H1 (cell line): Measurements from ENCODE around the gene NOL4L. TPM values are rescaled to one million over a fixed set of nuclear protein-coding genes. Genes with fewer than 3 reads are reported as not detected.

ENCODE experiments used
- CTCF ChIA-PET: fragments of 300-600 bp; sonication (Branson Sonifier 250); formaldehyde crosslinking; loops from one replicate; lab custom pipeline; 2021; ENCODE audit not compliant: partially characterized antibody; lab: Charles Lee
- POLR2A ChIA-PET: fragments of 300-600 bp; sonication (Branson Sonifier 250); formaldehyde crosslinking; loops from one replicate; lab custom pipeline; 2021; ENCODE audit warnings: inconsistent platforms; ENCODE audit not compliant: partially characterized antibody; lab: Charles Lee
- DNase-seq, 2 experiments: peaks; one replicate each; pipeline versions ENCODE4 v3.0.0 to v3.0.0-alpha.2; 2010 to 2022; ENCODE audit warnings: low spot score in 2 of 2, low read depth in 1 of 2, mixed read lengths in 1 of 2
- FAIRE-seq: peaks from 2 replicates; lab custom pipeline; 2011; peaks lifted over from hg19 to GRCh38; lab: Jason Lieb, UNC
- H2AFZ ChIP-seq: 2 replicates; pipeline ENCODE4 v1.8.1; 2012; ENCODE audit warnings: low read length, inconsistent platforms
- H2AK5ac ChIP-seq: 2 replicates; pipeline ENCODE4 v1.6.1; 2013; ENCODE audit warnings: low read depth, low read length
- H2BK120ac ChIP-seq: replicated peaks from 2 replicates; pipeline ENCODE3; 2013; ENCODE audit warnings: low read depth, low read length, inconsistent platforms
- H2BK12ac ChIP-seq: 2 replicates; pipeline ENCODE4 v1.6.1; 2013; ENCODE audit warnings: low read depth, low read length
- H2BK15ac ChIP-seq: 2 replicates; pipeline ENCODE4 v1.6.1; 2013; ENCODE audit warnings: low read length
- H2BK20ac ChIP-seq: 2 replicates; pipeline ENCODE4 v1.6.1; 2013; ENCODE audit warnings: low read length
- H2BK5ac ChIP-seq: 2 replicates; pipeline ENCODE4 v1.6.1; 2013; ENCODE audit warnings: low read depth, low read length
- H3K14ac ChIP-seq: 2 replicates; pipeline ENCODE4 v1.6.1; 2013; ENCODE audit warnings: inconsistent platforms; ENCODE audit not compliant: insufficient read length
- H3K18ac ChIP-seq: 2 replicates; pipeline ENCODE4 v1.6.1; 2013; ENCODE audit warnings: low read length; ENCODE audit errors: extremely low read depth
- H3K23ac ChIP-seq: 2 replicates; pipeline ENCODE4 v1.6.1; 2013; ENCODE audit warnings: inconsistent platforms; ENCODE audit not compliant: insufficient read length
- H3K23me2 ChIP-seq: 2 replicates; pipeline ENCODE4 v1.6.1; 2013; ENCODE audit warnings: low read depth, low read length
- H3K27ac ChIP-seq: 2 replicates; pipeline ENCODE4 v1.6.1; 2011; ENCODE audit warnings: low read depth, low read length, inconsistent platforms
- H3K27me3 ChIP-seq, 4 experiments: replicated peaks in 1 of 4; 1 replicate in 1 of 4; 2 replicates in 3 of 4; pipeline versions ENCODE4 v1.6.1 to v1.8.1; 2011 to 2013; ENCODE audit warnings: low read length in 3 of 4, mild to moderate bottlenecking in 3 of 4, inconsistent platforms in 2 of 4, mixed read lengths in 2 of 4, moderate library complexity in 1 of 4; ENCODE audit not compliant: control insufficient read depth in 3 of 4, insufficient read depth in 3 of 4; ENCODE audit errors: extremely low read depth in 1 of 4
- H3K36me3 ChIP-seq, 4 experiments: 2 replicates each; pipeline versions ENCODE4 v1.6.1 to v1.8.1; 2011 to 2013; ENCODE audit warnings: mild to moderate bottlenecking in 4 of 4, low read length in 3 of 4, moderate library complexity in 2 of 4, control low read depth in 1 of 4, inconsistent platforms in 1 of 4; ENCODE audit not compliant: insufficient read depth in 4 of 4, control insufficient read depth in 2 of 4
- H3K4ac ChIP-seq: replicated peaks from 2 replicates; pipeline ENCODE3; 2013; ENCODE audit warnings: low read length, low read depth, mixed read lengths, inconsistent platforms; ENCODE audit not compliant: insufficient read length
- H3K4me1 ChIP-seq, 4 experiments: replicated peaks in 1 of 4; 1 replicate in 1 of 4; 2 replicates in 3 of 4; pipeline versions ENCODE4 v1.6.1 to v1.8.1; 2011 to 2013; ENCODE audit warnings: low read length in 3 of 4, inconsistent platforms in 2 of 4, mixed read lengths in 1 of 4; ENCODE audit not compliant: insufficient read depth in 4 of 4, control insufficient read depth in 3 of 4
- H3K4me2 ChIP-seq, 2 experiments: 2 replicates each; pipeline versions ENCODE4 v1.6.1 to v1.8.1; 2011 to 2013; ENCODE audit warnings: low read depth in 2 of 2, low read length in 2 of 2, control low read depth in 1 of 2, inconsistent platforms in 1 of 2, mild to moderate bottlenecking in 1 of 2; ENCODE audit not compliant: insufficient read depth in 1 of 2
- H3K4me3 ChIP-seq, 4 experiments: fragments of 200-600, 300-600 bp in 1 of 4; sonication (generic), shearing (Covaris generic), sonication (Bioruptor Twin) in 1 of 4; 2 replicates each; pipeline versions ENCODE4 v1.5.1 to v1.8.1; 2011 to 2016; ENCODE audit warnings: low read length in 4 of 4, low read depth in 3 of 4, control low read depth in 2 of 4, inconsistent platforms in 2 of 4, mild to moderate bottlenecking in 2 of 4, mixed read lengths in 1 of 4, moderate library complexity in 1 of 4; ENCODE audit not compliant: insufficient read depth in 2 of 4; ENCODE audit errors: extremely low read depth in 1 of 4
- H3K56ac ChIP-seq: replicated peaks from 2 replicates; pipeline ENCODE3; 2013; ENCODE audit warnings: low read depth, mild to moderate bottlenecking, mixed read lengths, low read length, inconsistent platforms; ENCODE audit not compliant: insufficient read length
- H3K79me1 ChIP-seq: 2 replicates; pipeline ENCODE4 v1.6.1; 2013; ENCODE audit warnings: low read depth, low read length, control low read depth
- H3K79me2 ChIP-seq, 2 experiments: 2 replicates each; pipeline versions ENCODE4 v1.6.1 to v1.8.1; 2012 to 2013; ENCODE audit warnings: low read length in 2 of 2, mild to moderate bottlenecking in 2 of 2, inconsistent platforms in 1 of 2; ENCODE audit not compliant: insufficient read depth in 2 of 2, control insufficient read depth in 1 of 2
- H3K9ac ChIP-seq, 4 experiments: replicated peaks in 1 of 4; 1 replicate in 1 of 4; 2 replicates in 3 of 4; pipeline versions ENCODE4 v1.6.1 to v1.8.1; 2011 to 2013; ENCODE audit warnings: low read depth in 3 of 4, low read length in 3 of 4, control low read depth in 2 of 4, mild to moderate bottlenecking in 2 of 4, moderate library complexity in 2 of 4, inconsistent platforms in 1 of 4; ENCODE audit errors: extremely low read depth in 1 of 4
- H3K9me3 ChIP-seq, 2 experiments: 2 replicates each; pipeline versions ENCODE4 v1.6.1 to v1.8.1; 2012 to 2013; ENCODE audit warnings: mild to moderate bottlenecking in 2 of 2, moderate library complexity in 2 of 2, control low read depth in 1 of 2, inconsistent platforms in 1 of 2, low read depth in 1 of 2, low read length in 1 of 2, mixed read lengths in 1 of 2; ENCODE audit not compliant: insufficient read depth in 2 of 2
- H4K20me1 ChIP-seq, 2 experiments: replicated peaks in 1 of 2; 2 replicates each; pipeline versions ENCODE3 to v1.8.1; 2011 to 2013; ENCODE audit warnings: inconsistent platforms in 2 of 2, low read length in 2 of 2, mild to moderate bottlenecking in 1 of 2; ENCODE audit not compliant: insufficient read depth in 2 of 2, control insufficient read depth in 1 of 2
- H4K5ac ChIP-seq: 2 replicates; pipeline ENCODE4 v1.6.1; 2013; ENCODE audit warnings: low read length, low read depth, mixed read lengths, inconsistent platforms; ENCODE audit not compliant: insufficient read length
- H4K8ac ChIP-seq: 2 replicates; pipeline ENCODE4 v1.8.0; 2013; ENCODE audit warnings: mild to moderate bottlenecking, moderate library complexity, low read length, inconsistent platforms; ENCODE audit not compliant: insufficient read depth; ENCODE audit errors: extremely low read depth
- H4K91ac ChIP-seq: replicated peaks from 2 replicates; pipeline ENCODE3; 2013; ENCODE audit warnings: low read length, mixed read lengths, inconsistent platforms; ENCODE audit not compliant: insufficient read length
- TAF7 ChIP-seq: optimal IDR thresholded peaks from 2 replicates; pipeline ENCODE3; 2011; ENCODE audit warnings: low read depth, mild to moderate bottlenecking, inconsistent platforms, low read length, moderate library complexity, borderline replicate concordance
- WGBS, 2 experiments: shearing (Covaris generic) in 1 of 2; methylation state at CpG; one replicate each; pipeline versions ENCODE4 v1.1.6 to v1.1.7; 2013 to 2015; ENCODE audit warnings: low lambda C conversion rate in 2 of 2, mixed read lengths in 2 of 2, inconsistent platforms in 1 of 2, low coverage in 1 of 2, missing lambda C conversion rate in 1 of 2; ENCODE audit not compliant: insufficient replicate concordance in 2 of 2, insufficient coverage in 1 of 2, insufficient read length in 1 of 2; ENCODE audit errors: extremely low coverage in 1 of 2, missing lambda C conversion rate in 1 of 2; 5-methylcytosine and 5-hydroxymethylcytosine counted together
- polyA plus RNA-seq, 7 experiments: library from polyadenylated mRNA; depleted of rRNA in 3 of 7; stranded (reverse) in 5 of 7; unstranded in 2 of 7; fragments of >200 nt in 5 of 7; fragments of 200-250 nt in 2 of 7; gene quantifications; 1 replicate in 5 of 7; 2 replicates in 1 of 7; 4 replicates in 1 of 7; pipeline versions ENCODE4 v1.2.1 to v1.2.3, GENCODE V29; 2011 to 2013; ENCODE audit warnings: missing spikeins in 2 of 7, mixed read lengths in 2 of 7
- total RNA-seq: library from RNA; stranded (reverse); fragmentation: NEBNext Ultra II Directional; extraction: Animal tissue kit (Norgen Biotek cat#: 25700); gene quantifications from 2 replicates; pipeline ENCODE4 v1.2.1, GENCODE V29; 2021

Gene NOL4L
- total and polyA plus RNA-seq, 2 of the 8 experiments (the other 6 are each of a cell fraction or from before 2014, with no cell fraction given), result 15.3 to 23.7 TPM

GRCh38 chr20:32533732-32534131, 51.4 kb downstream of the NOL4L start:
- DNase-seq (no peak), FAIRE-seq (no peak)
- Histone ChIP-seq H2BK12ac (no peak overlapping the region), H3K27me3 (peaks cover 3 to 22% (median 19%) of the 10 kb centered on the region in 4 experiments), H3K4me2 (no peak overlapping the region), H3K14ac (no peak overlapping the region), H2AFZ (no peak overlapping the region), H3K79me2 (no peaks in the 10 kb centered on the region), H4K20me1 (peaks cover 0 to 5% of the 10 kb centered on the region in 2 experiments), H3K27ac (no peak overlapping the region), H4K91ac (no peak overlapping the region), H2BK20ac (no peak overlapping the region), H3K9me3 (no peaks in the 10 kb centered on the region), H3K4me3 (no peak overlapping the region), H2BK5ac (no peak overlapping the region), H3K23ac (no peak overlapping the region), H3K79me1 (no peaks in the 10 kb centered on the region), H2BK15ac (no peak overlapping the region), H2BK120ac (no peak overlapping the region), H4K8ac (no peak overlapping the region), H3K4me1 (peaks cover 10 to 23% (median 17%) of the 10 kb centered on the region in 4 experiments), H4K5ac (no peak overlapping the region), H3K36me3 (no peaks in the 10 kb centered on the region; a peak in 1 of 8 replicates), H3K4ac (no peak overlapping the region), H2AK5ac (no peak overlapping the region), H3K18ac (no peak overlapping the region), H3K56ac (no peak overlapping the region), H3K9ac (no peak overlapping the region), H3K23me2 (peaks cover 11% of the 10 kb centered on the region)
- 78% methylated on average over 6 of the region's 6 CpGs; no CpG with 5 or more reads in 1 of the 2 experiments for WGBS, 2 experiments
- ChIA-PET POLR2A (no interaction called here), CTCF (interaction anchor here (0.8 to 3.2 kb wide), 5 partner anchors 9 to 119 kb away, joined by 3 to 24 read pairs (median 10); no protein-coding TSS in a partner anchor)
- TF ChIP-seq TAF7, result no peak
